Neural crest cell (in vitro differentiated cells): Measurements from ENCODE around the gene RPL7L1. TPM values are rescaled to one million over a fixed set of nuclear protein-coding genes. Genes with fewer than 3 reads are reported as not detected.
A peak's percentile ranks its signal among the peaks of the same experiment; 100 is the strongest.

ENCODE experiments used
- DNase-seq: peaks from one replicate; pipeline ENCODE4 v3.0.0; 2021; ENCODE audit warnings: low read depth, mixed read lengths, low spot score
- H3K27ac Mint-ChIP-seq: one replicate; pipeline ENCODE4 v1.8.0; 2021; ENCODE audit warnings: mild to moderate bottlenecking, mixed read lengths; ENCODE audit not compliant: unreplicated experiment
- H3K27me3 Mint-ChIP-seq: 2 replicates; pipeline ENCODE4 v1.8.0; 2021; ENCODE audit warnings: low read depth, mild to moderate bottlenecking, mixed read lengths
- H3K36me3 Mint-ChIP-seq: 2 replicates; pipeline ENCODE4 v1.8.0; 2021; ENCODE audit warnings: low read depth, mild to moderate bottlenecking, mixed read lengths
- H3K4me1 Mint-ChIP-seq: 2 replicates; pipeline ENCODE4 v1.8.0; 2021; ENCODE audit warnings: mixed read lengths
- H3K4me3 Mint-ChIP-seq: one replicate; pipeline ENCODE4 v1.8.0; 2021; ENCODE audit warnings: mild to moderate bottlenecking, mixed read lengths
- H3K9me3 Mint-ChIP-seq: 2 replicates; pipeline ENCODE4 v1.8.0; 2021; ENCODE audit warnings: mixed read lengths
- long read RNA-seq: library from polyadenylated mRNA; unstranded; transcript quantifications from one replicate; pipeline ENCODE4 v2.0.0, GENCODE V29; 2020
- total RNA-seq: library from RNA; stranded (reverse); gene quantifications from 2 replicates; pipeline ENCODE4 v1.2.1, GENCODE V29; 2021
- TF ChIP-seq, protein P1 (sequence below): fragments of 200-600 bp; sonication (generic); conservative IDR thresholded peaks from 2 replicates; pipeline ENCODE4 v1.5.0; 2021; ENCODE audit warnings: antibody characterized with exemption, mild to moderate bottlenecking

RPL7L1 gene
- total RNA-seq, result 103 and 105 TPM in 2 replicates
- long read RNA-seq, full-length matches to known transcripts, result 118 of 169 reads
- long read RNA-seq, partial matches to known transcripts, result 21 of 169 reads
- long read RNA-seq, other reads (novel, unspliced or antisense), result 30 of 169 reads

DNA sequence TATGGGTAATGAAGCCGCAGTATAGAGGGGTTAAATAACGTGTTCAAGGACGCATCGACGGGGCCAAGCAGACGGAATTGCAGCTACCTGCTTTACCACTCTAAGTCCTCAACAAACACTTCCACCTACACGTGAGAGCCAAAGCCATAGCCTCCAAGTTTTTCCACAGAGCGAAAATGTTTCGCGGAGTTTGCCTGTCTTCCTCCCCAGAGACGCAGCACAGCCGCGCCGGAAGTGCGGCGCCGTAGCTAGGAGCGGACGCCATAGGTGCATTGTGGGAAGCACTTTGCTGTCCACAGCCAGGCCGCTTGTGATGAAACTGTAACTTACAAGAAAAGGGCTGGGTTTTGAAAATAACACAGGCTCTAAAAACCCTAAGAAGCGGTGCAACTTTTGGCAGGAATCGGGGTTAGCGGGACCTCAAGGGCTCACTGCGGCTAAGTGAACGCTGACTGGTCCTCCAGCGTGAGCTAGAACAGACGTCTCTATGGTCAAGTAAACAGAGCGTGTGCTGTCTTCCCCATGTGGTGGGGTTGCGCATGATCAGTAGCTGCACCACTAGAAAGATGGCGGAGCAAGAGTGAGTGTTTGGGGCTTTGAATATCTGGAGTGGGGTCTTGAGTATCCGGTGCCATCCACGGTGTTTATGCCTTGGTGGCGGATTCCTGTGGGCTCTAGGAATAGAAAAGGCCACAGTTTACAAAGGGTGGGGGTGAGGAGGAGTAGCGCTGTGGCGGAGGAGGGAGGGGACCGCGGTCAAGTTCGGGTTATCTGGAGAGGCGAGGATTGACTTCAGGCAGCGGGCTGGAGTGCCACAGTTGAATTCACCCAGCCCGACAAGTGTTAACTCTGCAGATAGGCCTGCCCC, at the start of gene RPL7L1:
RPL7L1 (plus strand) TSS at position 245 of the 868 bp plus-strand sequence; CDS start at position 540, 295 bp downstream.
- peaks cover 18% of the 10 kb centered on the region for H3K4me1 Mint-ChIP-seq
- H3K36me3 Mint-ChIP-seq, result peaks cover 17% of the 10 kb centered on the region
- peak within 1 kb of the TSS; percentile 100 for H3K27ac Mint-ChIP-seq
- DNase-seq, result peak; percentile 68
- H3K4me3 Mint-ChIP-seq, result peak within 1 kb of the TSS; percentile 99
- H3K27me3 Mint-ChIP-seq, result no peaks in the 10 kb centered on the region
- no peaks in the 10 kb centered on the region for H3K9me3 Mint-ChIP-seq
- TF ChIP-seq, protein P1, sequence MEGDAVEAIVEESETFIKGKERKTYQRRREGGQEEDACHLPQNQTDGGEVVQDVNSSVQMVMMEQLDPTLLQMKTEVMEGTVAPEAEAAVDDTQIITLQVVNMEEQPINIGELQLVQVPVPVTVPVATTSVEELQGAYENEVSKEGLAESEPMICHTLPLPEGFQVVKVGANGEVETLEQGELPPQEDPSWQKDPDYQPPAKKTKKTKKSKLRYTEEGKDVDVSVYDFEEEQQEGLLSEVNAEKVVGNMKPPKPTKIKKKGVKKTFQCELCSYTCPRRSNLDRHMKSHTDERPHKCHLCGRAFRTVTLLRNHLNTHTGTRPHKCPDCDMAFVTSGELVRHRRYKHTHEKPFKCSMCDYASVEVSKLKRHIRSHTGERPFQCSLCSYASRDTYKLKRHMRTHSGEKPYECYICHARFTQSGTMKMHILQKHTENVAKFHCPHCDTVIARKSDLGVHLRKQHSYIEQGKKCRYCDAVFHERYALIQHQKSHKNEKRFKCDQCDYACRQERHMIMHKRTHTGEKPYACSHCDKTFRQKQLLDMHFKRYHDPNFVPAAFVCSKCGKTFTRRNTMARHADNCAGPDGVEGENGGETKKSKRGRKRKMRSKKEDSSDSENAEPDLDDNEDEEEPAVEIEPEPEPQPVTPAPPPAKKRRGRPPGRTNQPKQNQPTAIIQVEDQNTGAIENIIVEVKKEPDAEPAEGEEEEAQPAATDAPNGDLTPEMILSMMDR, result peak; percentile 29

DNA sequence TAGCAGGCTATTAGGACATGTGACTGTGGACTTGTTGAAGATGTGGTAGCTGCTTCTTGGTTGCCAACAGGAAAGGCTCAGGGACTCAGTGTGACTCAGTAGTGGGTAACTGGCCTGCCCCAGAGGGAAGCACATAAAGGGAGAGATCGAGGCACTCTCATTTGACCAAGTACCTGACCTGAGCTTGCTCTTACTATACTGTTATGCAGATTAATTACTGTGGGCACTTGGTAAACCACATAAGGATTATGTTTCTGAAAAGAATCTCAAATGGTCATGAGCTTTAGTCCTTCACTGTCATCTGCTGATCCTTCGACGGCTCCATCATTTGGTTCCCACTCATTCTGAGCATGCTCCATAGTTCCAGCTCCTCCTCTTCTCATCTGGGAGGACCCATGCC, 48.2 kb upstream of the RPL7L1 start:
- no peaks in the 10 kb centered on the region for H3K27me3 Mint-ChIP-seq
- no peak for DNase-seq
- H3K4me1 Mint-ChIP-seq, result no peaks in the 10 kb centered on the region
- TF ChIP-seq, protein P1, result no peak
- H3K9me3 Mint-ChIP-seq, result no peaks in the 10 kb centered on the region
- no peak overlapping the region for H3K4me3 Mint-ChIP-seq
- peaks cover 6% of the 10 kb centered on the region for H3K36me3 Mint-ChIP-seq
- no peak overlapping the region for H3K27ac Mint-ChIP-seq

DNA sequence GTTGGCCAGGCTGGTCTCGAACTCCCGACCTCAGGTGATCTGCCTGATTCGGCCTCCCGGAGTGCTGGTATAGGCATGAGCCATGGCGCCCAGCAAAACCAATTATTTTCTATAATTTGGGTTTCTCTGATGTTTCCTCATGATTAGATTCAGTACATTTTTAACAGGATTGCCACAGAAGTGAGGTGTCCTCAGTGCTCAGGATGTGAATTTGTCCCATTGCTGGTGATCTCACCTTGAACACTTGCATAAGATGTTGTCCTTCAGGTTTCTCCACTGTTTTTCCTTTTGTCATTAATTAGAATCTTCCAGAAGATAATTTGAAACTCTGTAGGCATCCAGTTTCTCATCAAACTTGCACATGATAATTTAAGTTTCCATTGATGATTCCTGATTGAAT, 45.4 kb upstream of the RPL7L1 start:
- Mint-ChIP-seq H3K4me3 (no peak overlapping the region), H3K36me3 (peaks cover 2% of the 10 kb centered on the region), H3K4me1 (no peaks in the 10 kb centered on the region), H3K27ac (no peak overlapping the region), H3K9me3 (no peaks in the 10 kb centered on the region), H3K27me3 (no peaks in the 10 kb centered on the region)
- no peak for DNase-seq
- TF ChIP-seq, protein P1, result no peak

DNA sequence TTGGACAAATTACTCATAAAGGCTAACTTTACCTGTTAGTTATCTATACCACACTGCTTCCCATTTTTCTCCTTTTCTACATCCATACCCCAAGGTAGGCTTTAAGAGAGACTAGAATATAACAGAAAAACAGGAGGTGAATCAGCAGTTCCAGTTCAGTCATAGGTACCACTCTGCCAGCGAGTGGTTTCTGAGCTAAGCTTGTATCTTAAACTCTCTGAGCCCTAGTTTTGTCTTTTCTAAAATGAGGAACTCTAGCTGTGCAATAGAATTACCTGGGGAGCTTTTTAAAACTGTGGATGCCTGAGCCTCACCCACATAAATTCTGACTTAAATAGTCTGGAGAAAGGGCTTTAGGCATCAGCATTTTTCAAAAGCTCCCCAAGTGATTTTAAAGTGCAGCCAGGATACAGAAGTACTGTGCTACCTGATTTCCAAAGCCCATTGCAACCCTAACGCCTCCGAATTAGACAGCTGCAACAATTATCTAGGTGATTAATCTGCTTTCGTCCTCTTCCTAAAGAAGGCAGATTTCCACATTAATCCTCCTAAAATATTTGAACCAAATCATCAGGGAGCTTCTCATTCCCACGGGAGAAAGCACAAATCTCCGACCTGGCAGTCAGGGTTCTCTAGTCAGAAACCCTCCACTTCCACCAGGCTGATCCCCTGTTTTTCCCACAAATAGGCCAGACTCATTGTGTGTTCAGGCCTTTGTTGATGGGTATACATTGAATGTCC, 37.4 kb upstream of the RPL7L1 start:
- H3K9me3 Mint-ChIP-seq, result no peaks in the 10 kb centered on the region
- H3K27me3 Mint-ChIP-seq, result no peaks in the 10 kb centered on the region
- no peak for DNase-seq
- no peaks in the 10 kb centered on the region for H3K4me1 Mint-ChIP-seq
- H3K4me3 Mint-ChIP-seq, result no peak overlapping the region
- TF ChIP-seq, protein P1, result no peak
- no peak overlapping the region for H3K27ac Mint-ChIP-seq
- peaks cover 7% of the 10 kb centered on the region for H3K36me3 Mint-ChIP-seq

DNA sequence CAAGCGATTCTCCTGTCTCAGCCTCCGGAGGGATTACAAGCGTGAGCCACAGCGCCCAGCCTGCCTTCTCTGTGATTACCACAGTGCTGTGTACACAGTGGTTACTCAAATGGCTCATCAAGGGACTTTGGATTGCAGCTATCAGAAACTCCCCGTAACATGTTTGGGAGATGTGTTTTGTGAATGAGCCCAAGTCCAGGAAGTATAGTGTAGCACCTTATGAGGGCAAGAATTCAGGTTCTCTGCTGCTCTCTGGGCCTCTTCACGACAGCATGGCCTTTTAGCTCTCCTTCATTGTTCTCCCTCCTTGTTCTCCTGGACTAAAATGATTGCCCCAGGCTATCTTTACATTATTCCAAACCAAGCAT, 34.1 kb upstream of the RPL7L1 start:
- Mint-ChIP-seq H3K4me1 (no peaks in the 10 kb centered on the region), H3K27ac (no peak overlapping the region), H3K9me3 (no peaks in the 10 kb centered on the region), H3K36me3 (peaks cover 7% of the 10 kb centered on the region), H3K4me3 (no peak overlapping the region), H3K27me3 (no peaks in the 10 kb centered on the region)
- no peak for DNase-seq
- TF ChIP-seq, protein P1, result no peak
